Measurements from ENCODE around the gene EEF2KMT. TPM values are rescaled to one million over a fixed set of nuclear protein-coding genes. Genes with fewer than 3 reads are reported as not detected.

EEF2KMT gene
- total and polyA plus RNA-seq, 4 donors = 3.4 to 14.2 (median 10.2) TPM

- DNase-seq = peak in 1 of 3 donors; percentile 34
- H3K27ac ChIP-seq (ENCODE audit: low read depth in 1 of 2, low read length in 1 of 2) = no peak overlapping the region
- H3K9ac ChIP-seq (ENCODE audit: insufficient read depth in 1 of 2, low read length in 2 of 2) = no peak overlapping the region
- peaks cover 5 to 20% (median 7%) of the 10 kb centered on the region in 5 donors for H3K4me1 ChIP-seq (ENCODE audit: control insufficient read depth in 5 of 5, insufficient read depth in 5 of 5, low read length in 5 of 5)
- H3K4me3 ChIP-seq = no peak overlapping the region
- no peaks in the 10 kb centered on the region for H3K9me3 ChIP-seq (ENCODE audit: control insufficient read depth in 4 of 4, insufficient read depth in 3 of 4, low read length in 3 of 4)
- no peaks in the 10 kb centered on the region for H3K27me3 ChIP-seq (ENCODE audit: control insufficient read depth in 3 of 3, insufficient read depth in 3 of 3, low read length in 2 of 3)
- no peak for ATAC-seq (ENCODE audit: insufficient read depth, low FRiP score)
- H3K36me3 ChIP-seq (ENCODE audit: control insufficient read depth in 4 of 4, insufficient read depth in 4 of 4, low read length in 4 of 4) = no peaks in the 10 kb centered on the region
- 60 to 68% methylated on average over 12 of the region's 12 CpGs for WGBS, 2 donors
- TF ChIP-seq CTCF (IDR thresholded peaks at IDR 0.05; ENCODE audit: control extremely low read depth, extremely low read depth) = no peak
These were observed 61.1 kb downstream of the EEF2KMT start for GRCh38 chr16:5036228-5037156.

- no peaks in the 10 kb centered on the region for H3K9me3 ChIP-seq (ENCODE audit: control insufficient read depth in 4 of 4, insufficient read depth in 3 of 4, low read length in 3 of 4)
- H3K27ac ChIP-seq (ENCODE audit: low read depth in 1 of 2, low read length in 1 of 2) = no peak overlapping the region
- H3K4me1 ChIP-seq (ENCODE audit: control insufficient read depth in 5 of 5, insufficient read depth in 5 of 5, low read length in 5 of 5) = peaks cover 5 to 16% (median 7%) of the 10 kb centered on the region in 5 donors
- H3K9ac ChIP-seq (ENCODE audit: insufficient read depth in 1 of 2, low read length in 2 of 2) = no peak overlapping the region
- TF ChIP-seq CTCF (IDR thresholded peaks at IDR 0.05; ENCODE audit: control extremely low read depth, extremely low read depth) = no peak
- no peak overlapping the region for H3K4me3 ChIP-seq
- WGBS, 2 donors = 77 to 95% methylated on average over 1 of the region's 1 CpG
- ATAC-seq (ENCODE audit: insufficient read depth, low FRiP score) = no peak
- H3K27me3 ChIP-seq (ENCODE audit: control insufficient read depth in 3 of 3, insufficient read depth in 3 of 3, low read length in 2 of 3) = no peaks in the 10 kb centered on the region
- no peaks in the 10 kb centered on the region for H3K36me3 ChIP-seq (ENCODE audit: control insufficient read depth in 4 of 4, insufficient read depth in 4 of 4, low read length in 4 of 4)
- DNase-seq = no peak
These were observed 61.7 kb downstream of the EEF2KMT start for GRCh38 chr16:5035909-5036227.

Other genes with a start within 250 kb of the EEF2KMT start
- gene PPL, start 160.6 kb downstream of the EEF2KMT start, total RNA-seq = 10 to 100 TPM; 78.5 to 89.0 TPM
- 10 to 100 TPM; 19.9 to 27.0 TPM for gene PPL, start 160.6 kb downstream of the EEF2KMT start, polyA plus RNA-seq
- under 1 TPM; 0.43 to 0.98 TPM for gene SEC14L5, start 139.5 kb downstream of the EEF2KMT start, total RNA-seq
- under 1 TPM; 0.10 to 0.13 TPM for gene SEC14L5, start 139.5 kb downstream of the EEF2KMT start, polyA plus RNA-seq
- 10 to 100 TPM in 1 of 2 donors, 1 to 10 TPM in 1; 7.8 to 17.1 TPM for gene NAGPA, start 63.9 kb downstream of the EEF2KMT start, total RNA-seq
- 10 to 100 TPM in 1 of 2 donors, 1 to 10 TPM in 1; 7.9 to 20.3 TPM for gene NAGPA, start 63.9 kb downstream of the EEF2KMT start, polyA plus RNA-seq
- gene C16orf89, start 31.8 kb downstream of the EEF2KMT start, total RNA-seq = 100 to 1,000 TPM in 1 of 2 donors, 10 to 100 TPM in 1; 93.1 to 101 TPM
- 100 to 1,000 TPM in 1 of 2 donors, 10 to 100 TPM in 1; 39.2 to 356 TPM for gene C16orf89, start 31.8 kb downstream of the EEF2KMT start, polyA plus RNA-seq
- 10 to 100 TPM; 19.6 to 31.7 TPM for gene ALG1, start 26.0 kb downstream of the EEF2KMT start, total RNA-seq
- 10 to 100 TPM; 21.2 to 27.3 TPM for gene ALG1, start 26.0 kb downstream of the EEF2KMT start, polyA plus RNA-seq

All from lung (tissue), 12 donors.